Endothelial cell of umbilical vein (primary cell): Measurements from ENCODE around the gene KRT77.

Source experiments
- EZH2 ChIP-seq: IDR thresholded peaks from 2 replicates; pipeline ENCODE4 v1.6.1; 2012; ENCODE audit warnings: borderline replicate concordance, low read depth, mild to moderate bottlenecking, moderate library complexity, low read length, inconsistent platforms; ENCODE audit not compliant: severe bottlenecking
- FOS ChIP-seq: IDR thresholded peaks from 2 replicates; pipeline ENCODE4 v1.6.1; 2011; ENCODE audit warnings: mild to moderate bottlenecking, low read length, moderate library complexity, borderline replicate concordance; ENCODE audit not compliant: insufficient read depth
- GATA2 ChIP-seq: IDR thresholded peaks from 2 replicates; pipeline ENCODE4 v1.7.0; 2011; ENCODE audit warnings: low read depth, mild to moderate bottlenecking, moderate library complexity, mixed read lengths, low read length; ENCODE audit not compliant: insufficient read length, insufficient read depth
- JUN ChIP-seq: IDR thresholded peaks from 2 replicates; pipeline ENCODE4 v1.6.1; 2011; ENCODE audit warnings: borderline replicate concordance, low read depth; ENCODE audit not compliant: insufficient read length, insufficient read depth
- MYC ChIP-seq: IDR thresholded peaks from one replicate; pipeline ENCODE4 v1.6.1; 2011; ENCODE audit warnings: mild to moderate bottlenecking, low read depth, low read length
- POLR2A ChIP-seq: IDR thresholded peaks from 2 replicates; pipeline ENCODE4 v1.6.1; 2012; ENCODE audit warnings: low read depth, mild to moderate bottlenecking, control low read depth, low read length
- POLR2AphosphoS5 ChIP-seq: IDR thresholded peaks from 2 replicates; pipeline ENCODE4 v1.6.1; 2012; ENCODE audit warnings: low read depth, mild to moderate bottlenecking, control low read depth, low read length, moderate library complexity; ENCODE audit not compliant: insufficient read depth
- TF ChIP-seq, protein P1 (sequence below), 2 donors: IDR thresholded peaks; 1 replicate in 1 of 2; 2 replicates in 1 of 2; pipeline ENCODE4 v1.5.1; 2011; ENCODE audit warnings: low read length in 2 of 2, mild to moderate bottlenecking in 2 of 2, moderate library complexity in 2 of 2, control low read depth in 1 of 2, inconsistent platforms in 1 of 2, low read depth in 1 of 2; ENCODE audit not compliant: insufficient read depth in 1 of 2; ENCODE audit errors: extremely low read depth in 1 of 2
- TF ChIP-seq, protein P2 (sequence below): IDR thresholded peaks from 2 replicates; pipeline ENCODE4 v1.6.1; 2011; ENCODE audit not compliant: insufficient read depth, insufficient read length

DNA sequence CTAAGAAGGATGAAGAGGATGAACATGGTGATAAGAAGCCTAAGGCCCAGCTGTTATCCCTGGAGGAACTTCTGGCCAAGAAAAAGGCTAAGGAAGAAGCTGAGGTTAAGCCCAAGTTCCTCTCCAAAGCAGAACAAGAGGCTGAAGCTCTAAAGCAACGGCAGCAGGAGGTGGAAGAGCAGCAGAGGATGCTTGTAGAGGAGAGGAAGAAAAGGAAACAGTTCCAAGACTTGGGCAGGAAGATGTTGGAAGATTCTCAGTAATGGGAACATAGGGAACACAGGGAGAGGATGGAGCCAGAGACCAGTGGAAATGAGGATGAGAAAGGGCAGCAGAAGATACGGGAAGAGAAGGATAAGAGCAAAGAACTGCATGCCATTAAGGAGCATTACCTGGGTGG lies 27.5 kb upstream of the KRT77 start:
- TF ChIP-seq POLR2A, result no peak
- TF ChIP-seq, protein P1, sequence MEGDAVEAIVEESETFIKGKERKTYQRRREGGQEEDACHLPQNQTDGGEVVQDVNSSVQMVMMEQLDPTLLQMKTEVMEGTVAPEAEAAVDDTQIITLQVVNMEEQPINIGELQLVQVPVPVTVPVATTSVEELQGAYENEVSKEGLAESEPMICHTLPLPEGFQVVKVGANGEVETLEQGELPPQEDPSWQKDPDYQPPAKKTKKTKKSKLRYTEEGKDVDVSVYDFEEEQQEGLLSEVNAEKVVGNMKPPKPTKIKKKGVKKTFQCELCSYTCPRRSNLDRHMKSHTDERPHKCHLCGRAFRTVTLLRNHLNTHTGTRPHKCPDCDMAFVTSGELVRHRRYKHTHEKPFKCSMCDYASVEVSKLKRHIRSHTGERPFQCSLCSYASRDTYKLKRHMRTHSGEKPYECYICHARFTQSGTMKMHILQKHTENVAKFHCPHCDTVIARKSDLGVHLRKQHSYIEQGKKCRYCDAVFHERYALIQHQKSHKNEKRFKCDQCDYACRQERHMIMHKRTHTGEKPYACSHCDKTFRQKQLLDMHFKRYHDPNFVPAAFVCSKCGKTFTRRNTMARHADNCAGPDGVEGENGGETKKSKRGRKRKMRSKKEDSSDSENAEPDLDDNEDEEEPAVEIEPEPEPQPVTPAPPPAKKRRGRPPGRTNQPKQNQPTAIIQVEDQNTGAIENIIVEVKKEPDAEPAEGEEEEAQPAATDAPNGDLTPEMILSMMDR (IDR thresholded peaks at IDR 0.05; ENCODE audit: extremely low read depth in 1 of 2, insufficient read depth in 1 of 2, low read depth in 1 of 2, low read length in 2 of 2), result no peak
- TF ChIP-seq, protein P2, sequence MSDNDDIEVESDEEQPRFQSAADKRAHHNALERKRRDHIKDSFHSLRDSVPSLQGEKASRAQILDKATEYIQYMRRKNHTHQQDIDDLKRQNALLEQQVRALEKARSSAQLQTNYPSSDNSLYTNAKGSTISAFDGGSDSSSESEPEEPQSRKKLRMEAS, result no peak
- TF ChIP-seq EZH2, result no peak
- TF ChIP-seq POLR2AphosphoS5, result no peak
- TF ChIP-seq MYC, result no peak
- no peak for TF ChIP-seq JUN
- TF ChIP-seq FOS, result no peak
- no peak for TF ChIP-seq GATA2
